Activated CD4-positive, alpha-beta T cell treated with anti-CD3 and anti-CD28 coated beads, Interleukin-2, amount 50 U/mL, for 1 hour (primary cell): ENCODE measurements around the gene TLCD3B.

Experiments
- DNase-seq: peaks from one replicate; pipeline ENCODE4 v3.0.0-alpha.2; 2020

Gene TLCD3B

DNA sequence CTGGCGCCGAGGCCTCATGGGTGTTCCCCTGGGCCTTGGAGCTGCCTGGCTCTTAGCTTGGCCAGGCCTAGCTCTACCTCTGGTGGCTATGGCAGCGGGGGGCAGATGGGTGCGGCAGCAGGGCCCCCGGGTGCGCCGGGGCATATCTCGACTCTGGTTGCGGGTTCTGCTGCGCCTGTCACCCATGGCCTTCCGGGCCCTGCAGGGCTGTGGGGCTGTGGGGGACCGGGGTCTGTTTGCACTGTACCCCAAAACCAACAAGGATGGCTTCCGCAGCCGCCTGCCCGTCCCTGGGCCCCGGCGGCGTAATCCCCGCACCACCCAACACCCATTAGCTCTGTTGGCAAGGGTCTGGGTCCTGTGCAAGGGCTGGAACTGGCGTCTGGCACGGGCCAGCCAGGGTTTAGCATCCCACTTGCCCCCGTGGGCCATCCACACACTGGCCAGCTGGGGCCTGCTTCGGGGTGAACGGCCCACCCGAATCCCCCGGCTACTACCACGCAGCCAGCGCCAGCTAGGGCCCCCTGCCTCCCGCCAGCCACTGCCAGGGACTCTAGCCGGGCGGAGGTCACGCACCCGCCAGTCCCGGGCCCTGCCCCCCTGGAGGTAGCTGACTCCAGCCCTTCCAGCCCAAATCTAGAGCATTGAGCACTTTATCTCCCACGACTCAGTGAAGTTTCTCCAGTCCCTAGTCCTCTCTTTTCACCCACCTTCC lies 43.5 kb downstream of the TLCD3B start:
- no peak for DNase-seq

- DNase-seq: no peak
Observed at GRCh38 chr16:29986931-29987330, 44.1 kb downstream of the TLCD3B start.

DNA sequence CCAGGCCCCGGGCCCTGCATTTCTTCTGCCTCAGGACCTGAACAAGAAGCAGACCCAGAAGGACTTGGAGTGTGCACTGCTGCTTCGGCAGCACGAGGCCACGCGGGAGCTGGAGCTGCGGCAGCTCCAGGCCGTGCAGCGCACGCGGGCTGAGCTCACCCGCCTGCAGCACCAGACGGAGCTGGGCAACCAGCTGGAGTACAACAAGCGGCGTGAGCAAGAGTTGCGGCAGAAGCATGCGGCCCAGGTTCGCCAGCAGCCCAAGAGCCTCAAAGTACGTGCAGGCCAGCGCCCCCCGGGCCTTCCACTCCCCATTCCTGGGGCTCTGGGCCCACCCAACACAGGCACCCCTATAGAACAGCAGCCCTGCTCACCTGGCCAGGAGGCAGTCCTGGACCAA lies 44.8 kb downstream of the TLCD3B start:
- DNase-seq: no peak

DNA sequence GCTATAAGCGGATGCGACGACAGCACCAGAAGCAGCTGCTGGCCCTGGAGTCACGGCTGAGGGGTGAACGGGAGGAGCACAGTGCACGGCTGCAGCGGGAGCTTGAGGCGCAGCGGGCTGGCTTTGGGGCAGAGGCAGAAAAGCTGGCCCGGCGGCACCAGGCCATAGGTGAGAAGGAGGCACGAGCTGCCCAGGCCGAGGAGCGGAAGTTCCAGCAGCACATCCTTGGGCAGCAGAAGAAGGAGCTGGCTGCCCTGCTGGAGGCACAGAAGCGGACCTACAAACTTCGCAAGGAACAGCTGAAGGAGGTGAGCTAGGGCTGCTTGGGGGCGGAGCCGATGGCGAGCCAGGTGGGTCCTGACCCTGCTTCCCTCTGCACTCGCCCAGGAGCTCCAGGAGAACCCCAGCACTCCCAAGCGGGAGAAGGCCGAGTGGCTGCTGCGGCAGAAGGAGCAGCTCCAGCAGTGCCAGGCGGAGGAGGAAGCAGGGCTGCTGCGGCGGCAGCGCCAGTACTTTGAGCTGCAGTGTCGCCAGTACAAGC lies 45.7 kb downstream of the TLCD3B start:
- no peak for DNase-seq

GRCh38 chr16:29984764-29985147 lies 46.3 kb downstream of the TLCD3B start:
- DNase-seq: no peak

DNA sequence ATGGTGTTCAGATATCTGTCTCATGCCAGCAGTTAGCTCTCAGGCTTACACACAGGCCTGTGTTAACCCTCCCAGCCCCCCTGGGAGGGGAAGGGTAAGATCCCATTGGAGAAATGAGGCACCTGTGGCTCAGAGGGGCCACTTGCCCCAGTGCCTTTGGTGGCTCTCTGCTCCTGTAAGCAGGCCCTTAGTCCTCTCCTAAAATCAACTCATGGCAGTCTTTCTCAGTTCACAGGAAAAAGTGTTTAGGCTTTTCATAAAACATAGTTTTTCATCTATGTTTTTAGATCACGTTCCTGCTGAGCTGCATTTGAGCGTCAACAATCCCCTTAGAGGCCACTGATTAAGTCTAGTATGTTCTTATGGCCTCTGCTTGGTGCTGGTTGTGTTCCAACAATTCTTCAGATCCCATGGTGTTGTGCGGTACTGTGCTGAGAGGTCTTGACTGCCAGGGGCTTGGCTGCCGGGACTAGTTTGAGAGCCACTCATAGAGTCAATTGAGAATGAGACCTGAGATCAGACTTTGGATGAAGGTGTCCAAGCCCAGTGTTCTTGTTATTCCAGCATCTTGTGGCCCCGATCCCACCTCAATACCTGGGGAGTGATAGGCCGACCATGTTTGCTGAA lies 46.8 kb downstream of the TLCD3B start:
- DNase-seq: no peak

DNA sequence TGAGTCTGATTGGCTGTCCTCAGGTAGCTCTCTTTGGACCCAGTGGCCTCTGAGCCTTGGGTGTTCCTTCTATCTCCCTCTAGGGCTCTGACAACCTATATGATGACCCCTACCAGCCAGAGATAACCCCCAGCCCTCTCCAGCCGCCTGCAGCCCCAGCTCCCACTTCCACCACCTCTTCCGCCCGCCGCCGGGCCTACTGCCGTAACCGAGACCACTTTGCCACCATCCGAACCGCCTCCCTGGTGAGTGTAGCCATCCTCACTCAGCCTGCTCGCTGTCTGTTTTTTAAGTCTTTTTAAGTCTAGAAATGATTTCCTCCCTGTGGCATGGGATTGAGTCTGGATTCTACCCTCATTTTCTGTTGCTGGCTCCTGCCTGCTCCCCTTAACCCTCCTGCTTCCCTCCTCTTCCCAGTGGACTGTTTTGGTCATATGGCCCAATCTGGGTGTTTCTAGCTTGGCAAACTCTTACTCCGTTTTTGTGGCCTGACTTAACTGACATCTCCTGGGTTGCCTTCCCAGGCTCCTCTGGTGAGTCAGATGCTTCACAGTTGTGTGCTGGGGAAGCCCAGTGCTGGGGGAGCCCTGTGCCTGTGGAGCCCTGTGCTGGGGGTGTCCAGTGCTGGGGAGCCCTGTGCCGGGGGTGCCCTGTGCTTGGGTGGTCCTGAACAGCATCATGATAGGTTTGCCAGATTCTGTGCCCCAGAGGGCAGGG lies 47.5 kb downstream of the TLCD3B start:
- DNase-seq: no peak

DNA sequence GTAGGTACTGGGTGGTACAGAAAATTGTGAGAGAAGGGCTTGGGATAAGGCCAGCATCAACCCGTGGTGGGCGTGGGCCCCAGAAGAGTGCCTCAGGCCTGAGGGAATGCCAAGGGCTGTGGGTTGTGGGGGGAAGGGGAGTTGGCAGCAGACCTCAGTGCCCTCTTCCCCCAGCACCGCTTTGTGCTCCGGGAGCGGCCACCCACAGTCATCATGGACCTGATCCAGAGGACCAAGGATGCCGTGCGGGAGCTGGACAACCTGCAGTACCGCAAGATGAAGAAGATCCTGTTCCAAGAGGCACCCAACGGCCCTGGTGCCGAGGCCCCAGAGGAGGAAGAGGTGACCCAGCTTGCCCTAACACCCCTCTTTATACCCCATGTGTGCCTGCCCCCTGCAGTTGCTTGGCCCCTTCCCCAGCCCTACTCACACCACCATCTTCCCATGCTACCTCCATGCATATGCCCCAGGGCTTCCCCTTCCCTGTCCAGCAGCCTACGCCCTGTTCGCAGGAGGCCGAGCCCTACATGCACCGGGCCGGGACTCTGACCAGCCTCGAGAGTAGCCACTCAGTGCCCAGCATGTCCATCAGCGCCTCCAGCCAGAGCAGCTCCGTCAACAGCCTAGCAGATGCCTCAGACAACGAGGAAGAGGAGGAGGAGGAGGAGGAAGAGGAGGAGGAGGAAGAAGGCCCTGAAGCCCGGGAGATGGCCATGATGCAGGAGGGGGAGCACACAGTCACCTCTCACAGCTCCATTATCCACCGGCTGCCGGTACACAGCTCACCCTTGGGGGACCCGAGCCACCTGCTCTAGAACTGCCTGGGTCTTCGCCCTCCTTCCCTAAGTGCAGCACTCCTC lies 48.3 kb downstream of the TLCD3B start:
- no peak for DNase-seq

- no peak for DNase-seq
Observed at GRCh38 chr16:29978564-29979270, 52.4 kb downstream of the TLCD3B start.

DNA sequence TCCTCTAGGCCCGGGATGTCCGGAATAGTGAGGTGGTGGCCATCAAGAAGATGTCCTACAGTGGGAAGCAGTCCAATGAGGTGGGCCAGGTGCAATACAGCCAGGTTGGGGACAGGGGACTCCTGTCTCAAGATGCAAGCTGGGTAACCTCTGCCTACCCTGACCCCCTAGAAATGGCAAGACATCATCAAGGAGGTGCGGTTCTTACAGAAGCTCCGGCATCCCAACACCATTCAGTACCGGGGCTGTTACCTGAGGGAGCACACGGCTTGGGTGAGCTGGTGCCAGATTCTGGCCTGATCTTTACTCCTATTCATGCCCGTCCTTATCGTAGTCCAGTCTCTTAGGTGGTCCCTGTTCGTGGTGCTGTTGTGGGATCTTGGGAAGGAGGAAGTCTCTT lies 53.0 kb downstream of the TLCD3B start:
- no peak for DNase-seq

DNA sequence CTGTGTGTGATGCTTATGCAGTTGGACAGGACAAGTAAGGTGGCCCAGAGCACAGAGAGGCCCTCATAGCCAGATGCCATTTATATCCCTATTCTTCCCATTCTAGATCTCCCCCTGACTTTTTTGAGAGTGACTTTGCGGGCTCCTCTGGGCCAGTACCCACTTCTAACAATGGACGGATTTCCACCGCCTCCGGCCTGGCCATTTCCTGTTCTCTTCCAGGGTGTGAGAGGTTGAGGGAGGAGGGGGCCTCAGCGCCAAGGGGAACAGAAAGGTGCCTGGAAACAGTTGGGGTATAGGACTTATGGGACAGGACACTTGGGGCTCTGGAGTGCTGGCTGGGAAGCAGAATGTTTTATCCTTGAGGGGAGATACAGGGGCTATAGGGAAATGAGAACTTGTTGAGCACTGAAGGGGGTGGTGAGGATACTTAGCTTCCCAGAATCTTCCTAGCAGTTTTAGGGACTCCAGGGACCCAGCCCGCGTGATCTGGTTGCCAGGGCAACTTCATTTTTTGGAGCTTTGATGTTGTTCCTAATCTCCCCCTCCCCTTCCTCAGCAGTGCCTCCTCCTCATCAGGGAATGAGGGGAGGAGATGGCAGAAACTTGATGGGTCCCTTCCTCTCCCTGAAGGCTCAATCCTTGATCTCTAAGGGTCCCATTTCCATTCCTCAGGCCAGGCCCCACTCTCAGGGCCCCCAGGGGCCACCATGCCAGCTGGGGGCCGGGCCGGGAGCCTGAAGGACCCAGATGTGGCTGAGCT lies 53.8 kb downstream of the TLCD3B start:
- no peak for DNase-seq

DNA sequence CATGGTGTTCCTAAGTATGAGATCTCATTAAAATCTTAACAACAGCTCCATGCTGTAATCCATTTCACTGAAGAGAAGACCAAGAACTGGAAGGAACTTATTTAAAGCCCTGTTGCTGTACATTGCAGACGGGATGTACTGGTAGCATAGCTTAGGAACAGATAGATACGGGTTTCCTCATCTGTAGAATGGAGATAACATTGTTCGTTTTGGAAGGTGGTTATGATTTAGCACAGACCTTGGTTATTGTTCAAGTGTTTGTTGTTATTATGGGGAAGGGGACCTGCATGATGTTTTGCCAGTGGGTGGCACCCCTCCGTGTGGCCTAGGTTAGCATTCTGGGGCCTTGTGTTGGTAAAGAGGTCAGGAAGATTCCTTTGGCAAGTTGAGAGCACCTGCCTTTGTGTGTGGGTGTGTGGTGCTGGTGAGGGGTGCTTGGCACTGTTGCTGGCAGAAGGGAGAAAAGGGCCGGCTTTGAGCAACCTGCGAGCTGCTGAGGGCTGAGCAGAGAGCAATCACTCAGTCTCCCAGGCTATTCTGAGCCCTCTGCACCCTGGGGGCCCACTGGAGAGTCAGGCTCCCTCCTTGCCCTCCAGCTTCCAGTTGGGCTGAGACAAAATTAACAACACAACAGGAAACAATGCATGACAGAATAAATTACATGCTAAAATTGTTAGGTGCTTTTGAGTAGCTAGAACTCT lies 55.1 kb downstream of the TLCD3B start:
- DNase-seq: no peak

DNA sequence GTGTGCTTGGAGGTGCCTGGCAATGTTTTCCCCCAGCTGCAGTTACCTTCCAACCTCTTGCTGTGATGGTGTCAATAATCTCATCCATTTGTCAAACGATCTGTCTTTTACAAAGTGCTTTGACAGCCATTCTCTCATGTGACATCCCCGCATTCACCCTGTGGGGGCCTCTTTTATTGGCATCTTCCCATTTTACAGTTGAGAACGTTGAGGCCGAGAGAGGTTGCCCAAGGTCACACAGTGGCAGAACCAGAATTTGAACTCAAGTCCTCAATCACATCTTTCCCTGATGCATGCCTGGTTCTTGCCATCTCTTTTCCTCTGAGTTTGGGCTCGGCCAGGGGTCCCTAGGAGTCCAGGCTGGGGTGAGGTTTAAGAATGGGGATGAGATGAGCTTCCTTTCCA lies 55.9 kb downstream of the TLCD3B start:
- no peak for DNase-seq
